MCF 10A (cell line): ENCODE measurements around the gene RXRG. TPM values are rescaled to one million over a fixed set of nuclear protein-coding genes. Genes with fewer than 3 reads are reported as not detected.

Source experiments
- BruUV-seq: library from RNA; stranded (reverse); fragments of 400-500 nt; replicated peaks from 2 replicates; lab custom pipeline; 2021; lab: Mats Ljungman, UMichigan
- CTCF ChIA-PET: fragments of 300-600 bp; sonication (Branson Sonifier 250); formaldehyde crosslinking; extraction: SDS; loops from one replicate; lab custom pipeline; 2021; ENCODE audit warnings: antibody characterized with exemption, inconsistent platforms; lab: Yijun Ruan, JAX
- POLR2A ChIA-PET: fragments of 300-600, 350-650 bp; sonication (Branson Sonifier 250); formaldehyde crosslinking; extraction: SDS; loops from one replicate; lab custom pipeline; 2020; ENCODE audit warnings: antibody characterized with exemption, inconsistent platforms; lab: Yijun Ruan, JAX
- DNase-seq: peaks from one replicate; pipeline ENCODE4 v3.0.0-alpha.2; 2018; ENCODE audit not compliant: unreplicated experiment
- H3K27ac Mint-ChIP-seq: one replicate; pipeline ENCODE4 v1.8.0; 2022; ENCODE audit warnings: mild to moderate bottlenecking, low read depth, mixed read lengths; ENCODE audit not compliant: unreplicated experiment
- H3K27me3 Mint-ChIP-seq: one replicate; pipeline ENCODE4 v1.8.0; 2022; ENCODE audit warnings: mixed read lengths; ENCODE audit not compliant: insufficient read depth, unreplicated experiment
- H3K36me3 Mint-ChIP-seq: one replicate; pipeline ENCODE4 v1.8.0; 2022; ENCODE audit warnings: mild to moderate bottlenecking, moderate library complexity, mixed read lengths; ENCODE audit not compliant: insufficient read depth, unreplicated experiment
- H3K4me1 Mint-ChIP-seq: one replicate; pipeline ENCODE4 v1.8.0; 2022; ENCODE audit warnings: mixed read lengths; ENCODE audit not compliant: insufficient read depth, unreplicated experiment
- H3K4me3 Mint-ChIP-seq: one replicate; pipeline ENCODE4 v1.8.0; 2022; ENCODE audit warnings: mild to moderate bottlenecking, moderate library complexity, mixed read lengths; ENCODE audit not compliant: unreplicated experiment
- H3K9me3 Mint-ChIP-seq: one replicate; pipeline ENCODE4 v1.8.0; 2022; ENCODE audit warnings: mixed read lengths; ENCODE audit not compliant: unreplicated experiment
- CTCF ChIP-seq: fragments of 200-600 bp; IDR thresholded peaks from one replicate; pipeline ENCODE4 v1.8.0; 2022; ENCODE audit warnings: antibody characterized with exemption, mild to moderate bottlenecking; ENCODE audit not compliant: unreplicated experiment
- intact Hi-C: fragments of 100-400 bp; cut with micrococcal nuclease; formaldehyde crosslinking; loops from 2 replicates; pipeline ENCODE4 v1.14.1; 2022
- total RNA-seq: library from RNA; stranded (reverse); gene quantifications from 2 replicates; pipeline ENCODE4 v1.2.3, GENCODE V29; 2022

The RXRG gene
- total RNA-seq, 1 experiment from 2014 or later: not detected

- POLR2A ChIA-PET: interaction anchor here (0.5 kb wide), 1 partner anchor 21 kb away, joined by 3 read pairs; no protein-coding TSS in a partner anchor
- intact Hi-C loops: no loop called here
- no peaks in the 10 kb centered on the region for H3K4me1 Mint-ChIP-seq
- no peak overlapping the region for H3K4me3 Mint-ChIP-seq
- no peak for DNase-seq
- H3K27me3 Mint-ChIP-seq: peaks cover 52% of the 10 kb centered on the region
- CTCF ChIA-PET: interaction anchor here (0.9 to 1.0 kb wide), 2 partner anchors 34 to 162 kb away, joined by 3 read pairs; no protein-coding TSS in a partner anchor
- no peaks in the 10 kb centered on the region for H3K9me3 Mint-ChIP-seq
- H3K27ac Mint-ChIP-seq: no peak overlapping the region
- no TSS peak for BruUV-seq
- H3K36me3 Mint-ChIP-seq: no peaks in the 10 kb centered on the region
- no peak for TF ChIP-seq CTCF
These were observed 5.6 kb downstream of the RXRG start for GRCh38 chr1:165439330-165439729.

- ChIA-PET POLR2A (no interaction called here), CTCF (interaction anchor here (0.6 to 1.7 kb wide), 2 partner anchors 50 to 70 kb away, joined by 4 to 5 read pairs; no protein-coding TSS in a partner anchor)
- intact Hi-C loops: no loop called here
- H3K4me3 Mint-ChIP-seq: no peak overlapping the region
- no TSS peak for BruUV-seq
- H3K27ac Mint-ChIP-seq: no peak overlapping the region
- H3K36me3 Mint-ChIP-seq: no peaks in the 10 kb centered on the region
- peaks cover 52% of the 10 kb centered on the region for H3K27me3 Mint-ChIP-seq
- TF ChIP-seq CTCF: no peak
- no peaks in the 10 kb centered on the region for H3K9me3 Mint-ChIP-seq
- H3K4me1 Mint-ChIP-seq: no peaks in the 10 kb centered on the region
- DNase-seq: no peak
These were observed 7.9 kb downstream of the RXRG start for GRCh38 chr1:165436994-165437393.

DNA sequence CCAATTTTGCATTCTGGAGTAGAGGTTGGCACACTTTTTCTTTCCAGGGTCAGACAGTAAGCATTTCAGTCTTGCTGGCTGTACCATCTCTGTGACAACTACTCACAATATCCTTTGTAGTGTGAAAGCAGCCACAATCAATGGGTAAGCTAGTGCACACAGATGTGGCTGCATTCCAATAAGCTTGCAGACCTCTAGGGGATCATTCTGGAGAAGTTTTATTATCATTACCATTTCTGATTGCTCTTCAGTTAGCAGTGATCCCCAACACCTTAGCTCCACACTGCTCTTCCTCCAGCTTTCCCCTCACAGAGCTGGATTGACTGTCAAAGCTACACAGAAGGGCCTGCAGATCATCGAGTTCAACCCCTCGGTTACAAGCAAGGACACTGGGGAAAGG, 9.1 kb downstream of the RXRG start:
- intact Hi-C loops: no loop called here
- ChIA-PET POLR2A (interaction anchor here (0.5 kb wide), 1 partner anchor 202 kb away, joined by 3 read pairs; no protein-coding TSS in a partner anchor), CTCF (interaction anchor here (0.6 to 1.7 kb wide), 3 partner anchors 37 to 68 kb away, joined by 3 to 5 read pairs (median 3); no protein-coding TSS in a partner anchor)
- DNase-seq: no peak
- H3K4me1 Mint-ChIP-seq: no peaks in the 10 kb centered on the region
- no peak overlapping the region for H3K27ac Mint-ChIP-seq
- H3K36me3 Mint-ChIP-seq: no peaks in the 10 kb centered on the region
- BruUV-seq: no TSS peak
- H3K4me3 Mint-ChIP-seq: no peak overlapping the region
- TF ChIP-seq CTCF: no peak
- H3K27me3 Mint-ChIP-seq: peaks cover 47% of the 10 kb centered on the region
- H3K9me3 Mint-ChIP-seq: no peaks in the 10 kb centered on the region

GRCh38 chr1:165434281-165434680, 10.6 kb downstream of the RXRG start:
- Mint-ChIP-seq H3K36me3 (no peaks in the 10 kb centered on the region), H3K27me3 (peaks cover 32% of the 10 kb centered on the region)

More at GRCh38 chr1:165434281-165434680, 10.6 kb downstream of the RXRG start:
- intact Hi-C loops: no loop called here
- BruUV-seq: no TSS peak
- Mint-ChIP-seq H3K27ac (no peak overlapping the region), H3K4me3 (no peak overlapping the region), H3K4me1 (no peaks in the 10 kb centered on the region), H3K9me3 (no peaks in the 10 kb centered on the region)
- CTCF ChIA-PET: no interaction called here
- POLR2A ChIA-PET: no interaction called here
- TF ChIP-seq CTCF: no peak
- no peak for DNase-seq
